Endothelial cell of umbilical vein (primary cell): ENCODE data around the gene ADAMTS17. TPM values are rescaled to one million over a fixed set of nuclear protein-coding genes. Genes with fewer than 3 reads are reported as not detected.

Source experiments
- BruUV-seq: library from RNA; stranded (reverse); fragments of 400-500 nt; replicated peaks from 2 replicates; lab custom pipeline; 2021; lab: Mats Ljungman, UMichigan
- CTCF ChIA-PET: fragments of 300-600, 350-600 bp; sonication (Branson Sonifier 250); formaldehyde crosslinking; loops from one replicate; lab custom pipeline; 2021; ENCODE audit warnings: antibody characterized with exemption, inconsistent platforms; lab: Charles Lee
- POLR2A ChIA-PET: fragments of 300-600, 350-600 bp; sonication (Branson Sonifier 250); formaldehyde crosslinking; loops from one replicate; lab custom pipeline; 2021; ENCODE audit warnings: antibody characterized with exemption, inconsistent platforms; lab: Charles Lee
- DNase-seq: peaks from one replicate; pipeline ENCODE4 v3.0.0-alpha.2; 2011; ENCODE audit warnings: low read depth, low spot score
- FAIRE-seq: peaks from 2 replicates; lab custom pipeline; 2011; peaks lifted over from hg19 to GRCh38; lab: Jason Lieb, UNC
- H2AFZ ChIP-seq: 2 replicates; pipeline ENCODE4 v1.6.0; 2012; ENCODE audit warnings: low read depth, low read length, control low read depth, inconsistent platforms
- H3K27ac ChIP-seq: 2 replicates; pipeline ENCODE4 v1.5.1; 2011; ENCODE audit warnings: low read depth, mild to moderate bottlenecking, control low read depth, low read length, moderate library complexity; ENCODE audit not compliant: insufficient read depth
- H3K27me3 ChIP-seq, 2 experiments: 2 replicates each; pipeline versions ENCODE4 v1.6.0 to v1.6.1; 2011; ENCODE audit warnings: low read length in 2 of 2, mixed read lengths in 1 of 2; ENCODE audit not compliant: control insufficient read depth in 2 of 2, insufficient read depth in 2 of 2
- H3K36me3 ChIP-seq, 2 experiments: 2 replicates in 1 of 2; 3 replicates in 1 of 2; pipeline ENCODE4 v1.5.1; 2011; ENCODE audit warnings: low read length in 2 of 2, mild to moderate bottlenecking in 1 of 2, moderate library complexity in 1 of 2; ENCODE audit not compliant: control insufficient read depth in 2 of 2, insufficient read depth in 2 of 2; ENCODE audit errors: extremely low read depth in 1 of 2
- H3K4me1 ChIP-seq: 3 replicates; pipeline ENCODE4 v1.5.1; 2011; ENCODE audit warnings: mild to moderate bottlenecking, low read length; ENCODE audit not compliant: control insufficient read depth, insufficient read depth; ENCODE audit errors: extremely low read depth
- H3K4me2 ChIP-seq: 2 replicates; pipeline ENCODE4 v1.6.1; 2011; ENCODE audit warnings: low read length, control low read depth, mixed read lengths; ENCODE audit not compliant: insufficient read depth
- H3K4me3 ChIP-seq, 3 experiments: fragments of 200-600 bp in 1 of 3; sonication (generic), shearing (Covaris generic) in 1 of 3; replicated peaks in 1 of 3; 2 replicates each; pipeline ENCODE4 v1.5.1; 2011 to 2016; ENCODE audit warnings: control low read depth in 3 of 3, low read length in 3 of 3, mild to moderate bottlenecking in 2 of 3, inconsistent platforms in 1 of 3, low read depth in 1 of 3, moderate library complexity in 1 of 3; ENCODE audit not compliant: insufficient read depth in 1 of 3
- H3K79me2 ChIP-seq: 2 replicates; pipeline ENCODE4 v1.6.0; 2012; ENCODE audit warnings: low read length, inconsistent platforms; ENCODE audit not compliant: control insufficient read depth, insufficient read depth
- H3K9ac ChIP-seq: replicated peaks from 2 replicates; pipeline ENCODE3; 2011; ENCODE audit warnings: low read length, control low read depth; ENCODE audit not compliant: insufficient read depth; ENCODE audit errors: extremely low read depth
- H3K9me1 ChIP-seq: replicated peaks from 3 replicates; pipeline ENCODE4 v1.6.0; 2011; ENCODE audit warnings: mild to moderate bottlenecking, low read length; ENCODE audit not compliant: control insufficient read depth, insufficient read depth; ENCODE audit errors: extremely low read depth
- H3K9me3 ChIP-seq: replicated peaks from 2 replicates; pipeline ENCODE4 v1.5.1; 2012; ENCODE audit warnings: low read length, inconsistent platforms; ENCODE audit not compliant: control insufficient read depth, insufficient read depth
- H4K20me1 ChIP-seq: replicated peaks from 2 replicates; pipeline ENCODE3; 2011; ENCODE audit warnings: mild to moderate bottlenecking, low read length; ENCODE audit not compliant: control insufficient read depth, insufficient read depth; ENCODE audit errors: extremely low read depth
- CTCF ChIP-seq, 2 donors: IDR thresholded peaks; 1 replicate in 1 of 2; 2 replicates in 1 of 2; pipeline ENCODE4 v1.5.1; 2011; ENCODE audit warnings: low read length in 2 of 2, mild to moderate bottlenecking in 2 of 2, moderate library complexity in 2 of 2, control low read depth in 1 of 2, inconsistent platforms in 1 of 2, low read depth in 1 of 2; ENCODE audit not compliant: insufficient read depth in 1 of 2; ENCODE audit errors: extremely low read depth in 1 of 2
- EZH2 ChIP-seq: IDR thresholded peaks from 2 replicates; pipeline ENCODE4 v1.6.1; 2012; ENCODE audit warnings: borderline replicate concordance, low read depth, mild to moderate bottlenecking, moderate library complexity, low read length, inconsistent platforms; ENCODE audit not compliant: severe bottlenecking
- FOS ChIP-seq: IDR thresholded peaks from 2 replicates; pipeline ENCODE4 v1.6.1; 2011; ENCODE audit warnings: mild to moderate bottlenecking, low read length, moderate library complexity, borderline replicate concordance; ENCODE audit not compliant: insufficient read depth
- JUN ChIP-seq: IDR thresholded peaks from 2 replicates; pipeline ENCODE4 v1.6.1; 2011; ENCODE audit warnings: borderline replicate concordance, low read depth; ENCODE audit not compliant: insufficient read length, insufficient read depth
- MYC ChIP-seq: IDR thresholded peaks from one replicate; pipeline ENCODE4 v1.6.1; 2011; ENCODE audit warnings: mild to moderate bottlenecking, low read depth, low read length
- POLR2A ChIP-seq: IDR thresholded peaks from 2 replicates; pipeline ENCODE4 v1.6.1; 2012; ENCODE audit warnings: low read depth, mild to moderate bottlenecking, control low read depth, low read length
- POLR2AphosphoS5 ChIP-seq: IDR thresholded peaks from 2 replicates; pipeline ENCODE4 v1.6.1; 2012; ENCODE audit warnings: low read depth, mild to moderate bottlenecking, control low read depth, low read length, moderate library complexity; ENCODE audit not compliant: insufficient read depth
- dilution Hi-C: fragments of 300-500 bp; cut with MboI; formaldehyde crosslinking; loops from one replicate; pipeline ENCODE4 v1.15.0; 2019; ENCODE audit warnings: low sequenced_read_pairs; ENCODE audit not compliant: extremely low pct_ligation_motif_present
- intact Hi-C: fragments of 100-400 bp; cut with micrococcal nuclease; formaldehyde crosslinking; loops from one replicate; pipeline ENCODE4 v1.10.0; 2022
- polyA plus RNA-seq, 4 experiments: library from polyadenylated mRNA; depleted of rRNA in 3 of 4; stranded (reverse) in 3 of 4; unstranded in 1 of 4; fragments of >200 nt; gene quantifications; 2 replicates each; pipeline versions ENCODE4 v1.2.1 to v1.2.3, GENCODE V29; 2011 to 2012; ENCODE audit warnings: missing spikeins in 1 of 4
- total RNA-seq: library from RNA; stranded (reverse); gene quantifications from 2 replicates; pipeline ENCODE4 v1.2.3, GENCODE V29; 2021
- TF ChIP-seq, protein P1 (sequence below): IDR thresholded peaks from 2 replicates; pipeline ENCODE4 v1.6.1; 2011; ENCODE audit not compliant: insufficient read depth, insufficient read length

ADAMTS17 gene
- total and polyA plus RNA-seq, 2 donors (not counting 3 experiments of a cell fraction or from before 2014, with no cell fraction given) = 0.12 TPM; not detected in 1

GRCh38 chr15:100235030-100235617, 106.7 kb downstream of the ADAMTS17 start:
- dilution Hi-C loops = no loop called here
- no peak for FAIRE-seq
- no peak for DNase-seq
- CTCF ChIA-PET = no interaction called here
- H3K27ac ChIP-seq = no peak overlapping the region
- H3K4me2 ChIP-seq = no peak overlapping the region
- TF ChIP-seq POLR2A (no peak), MYC (no peak), CTCF (IDR thresholded peaks at IDR 0.05; ENCODE audit: extremely low read depth in 1 of 2, insufficient read depth in 1 of 2, low read depth in 1 of 2, low read length in 2 of 2) (no peak), POLR2AphosphoS5 (no peak), JUN (no peak), FOS (no peak), EZH2 (no peak)
- TF ChIP-seq, protein P1, sequence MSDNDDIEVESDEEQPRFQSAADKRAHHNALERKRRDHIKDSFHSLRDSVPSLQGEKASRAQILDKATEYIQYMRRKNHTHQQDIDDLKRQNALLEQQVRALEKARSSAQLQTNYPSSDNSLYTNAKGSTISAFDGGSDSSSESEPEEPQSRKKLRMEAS = no peak
- no TSS peak for BruUV-seq
- H3K36me3 ChIP-seq = no peaks in the 10 kb centered on the region
- no peaks in the 10 kb centered on the region for H3K9me1 ChIP-seq
- H3K4me3 ChIP-seq = no peak overlapping the region
- no peak overlapping the region for H2AFZ ChIP-seq
- H3K27me3 ChIP-seq = no peaks in the 10 kb centered on the region
- intact Hi-C loops = no loop called here
- no peak overlapping the region for H3K9ac ChIP-seq
- no peaks in the 10 kb centered on the region for H3K9me3 ChIP-seq
- POLR2A ChIA-PET = no interaction called here
- no peaks in the 10 kb centered on the region for H3K79me2 ChIP-seq
- no peaks in the 10 kb centered on the region for H4K20me1 ChIP-seq
- H3K4me1 ChIP-seq = no peaks in the 10 kb centered on the region
